WERI-Rb-1 (cell line): ENCODE data around the gene CCBE1.
A peak's percentile ranks its signal among the peaks of the same experiment; 100 is the strongest.

Source experiments
- DNase-seq: peaks from one replicate; pipeline ENCODE4 v3.0.0-alpha.2; 2020
- H3K27ac ChIP-seq: fragments of 250-450 bp; sonication (Bioruptor Pico); 2 replicates; pipeline ENCODE4 v1.5.1; 2020; ENCODE audit warnings: mild to moderate bottlenecking, moderate library complexity
- H3K27me3 ChIP-seq: fragments of 250-450 bp; sonication (Bioruptor Pico); 2 replicates; pipeline ENCODE4 v1.5.1; 2021; ENCODE audit warnings: mild to moderate bottlenecking, low read depth, moderate library complexity; ENCODE audit not compliant: insufficient read depth, severe bottlenecking
- H3K36me3 ChIP-seq: fragments of 250-450 bp; sonication (Bioruptor Pico); 2 replicates; pipeline ENCODE4 v1.5.1; 2020; ENCODE audit warnings: mild to moderate bottlenecking, moderate library complexity
- H3K4me3 ChIP-seq: 2 replicates; pipeline ENCODE4 v1.5.1; 2011; ENCODE audit warnings: low read depth, mild to moderate bottlenecking, control low read depth, low read length
- H3K9me3 ChIP-seq: fragments of 250-450 bp; sonication (Bioruptor Pico); 2 replicates; pipeline ENCODE4 v1.5.1; 2021; ENCODE audit warnings: mild to moderate bottlenecking, moderate library complexity; ENCODE audit not compliant: severe bottlenecking
- CTCF ChIP-seq: IDR thresholded peaks from 2 replicates; pipeline ENCODE4 v1.5.1; 2011; ENCODE audit warnings: low read depth, mild to moderate bottlenecking, control low read depth, inconsistent platforms, low read length

The CCBE1 gene

GRCh38 chr18:59633961-59634485 is 63.2 kb downstream of the CCBE1 start:
- no peaks in the 10 kb centered on the region for H3K9me3 ChIP-seq
- no peaks in the 10 kb centered on the region for H3K27me3 ChIP-seq
- no peaks in the 10 kb centered on the region for H3K36me3 ChIP-seq
- DNase-seq: no peak
- TF ChIP-seq CTCF: no peak
- H3K4me3 ChIP-seq: no peak overlapping the region
- H3K27ac ChIP-seq: no peak overlapping the region

DNA sequence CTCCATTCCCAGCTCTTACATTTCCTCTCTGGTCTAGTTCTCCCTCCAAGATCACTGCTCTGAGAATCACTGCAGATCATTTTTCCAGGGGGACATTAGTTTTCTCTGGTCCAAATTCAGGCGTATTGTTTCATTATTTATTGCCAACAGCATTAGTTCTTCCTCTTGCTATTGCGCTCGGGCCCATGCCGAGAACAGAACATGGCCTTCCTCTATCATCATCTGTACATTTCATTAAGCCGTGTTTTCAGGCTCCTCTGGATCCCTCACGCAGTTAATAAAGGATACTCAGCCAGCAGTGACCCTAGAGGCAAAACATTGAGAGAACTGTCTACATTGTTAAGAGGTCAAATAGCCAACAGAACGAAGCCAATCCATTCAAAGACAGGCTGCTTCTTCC is 63.9 kb downstream of the CCBE1 start:
- no peak for TF ChIP-seq CTCF
- H3K9me3 ChIP-seq: no peaks in the 10 kb centered on the region
- H3K36me3 ChIP-seq: no peaks in the 10 kb centered on the region
- no peak overlapping the region for H3K4me3 ChIP-seq
- H3K27me3 ChIP-seq: no peaks in the 10 kb centered on the region
- no peak for DNase-seq
- no peak overlapping the region for H3K27ac ChIP-seq

DNA sequence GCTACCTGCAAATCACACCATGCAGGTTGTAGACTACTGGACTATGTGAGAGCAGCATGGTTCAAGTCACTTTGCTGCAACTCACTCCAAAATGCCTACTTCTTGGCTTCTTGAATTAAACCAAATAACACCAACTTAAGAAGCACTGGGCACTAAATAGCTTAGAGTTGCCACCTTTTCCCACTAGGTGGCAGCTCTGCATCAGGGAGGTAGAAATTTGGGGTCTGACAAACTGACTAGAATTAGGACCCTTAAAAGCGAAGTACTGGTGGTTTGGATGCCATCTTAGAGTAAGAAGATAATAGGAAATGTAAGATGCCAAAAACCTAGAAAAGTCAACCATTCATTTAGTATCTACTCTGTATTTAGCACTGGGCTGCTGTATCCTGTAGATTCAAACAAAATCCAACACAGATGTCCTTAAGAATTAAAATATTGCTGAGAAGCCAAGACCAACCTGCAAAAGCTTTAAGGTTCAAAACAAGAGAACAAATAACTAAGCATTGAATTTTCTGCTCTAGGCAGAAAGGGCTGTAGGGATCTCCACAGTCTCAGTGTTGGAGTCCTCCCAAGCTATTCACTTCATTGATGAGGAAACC is 65.5 kb downstream of the CCBE1 start:
- no peaks in the 10 kb centered on the region for H3K27me3 ChIP-seq
- no peaks in the 10 kb centered on the region for H3K9me3 ChIP-seq
- peak; percentile 37 for DNase-seq
- no peaks in the 10 kb centered on the region for H3K36me3 ChIP-seq
- TF ChIP-seq CTCF: peak; percentile 73
- no peak overlapping the region for H3K4me3 ChIP-seq
- H3K27ac ChIP-seq: no peak overlapping the region

GRCh38 chr18:59629894-59630293 is 67.3 kb downstream of the CCBE1 start:
- no peak for TF ChIP-seq CTCF
- no peak overlapping the region for H3K4me3 ChIP-seq
- no peak for DNase-seq
- H3K27ac ChIP-seq: no peak overlapping the region
- H3K36me3 ChIP-seq: no peaks in the 10 kb centered on the region
- H3K9me3 ChIP-seq: no peaks in the 10 kb centered on the region
- H3K27me3 ChIP-seq: no peaks in the 10 kb centered on the region

GRCh38 chr18:59628995-59629394 is 68.2 kb downstream of the CCBE1 start:
- Histone ChIP-seq H3K4me3 (no peak overlapping the region), H3K36me3 (no peaks in the 10 kb centered on the region), H3K27ac (no peak overlapping the region), H3K27me3 (no peaks in the 10 kb centered on the region), H3K9me3 (no peaks in the 10 kb centered on the region)
- DNase-seq: no peak
- no peak for TF ChIP-seq CTCF

GRCh38 chr18:59627414-59627813 is 69.8 kb downstream of the CCBE1 start:
- DNase-seq: no peak
- H3K27me3 ChIP-seq: no peaks in the 10 kb centered on the region
- H3K9me3 ChIP-seq: no peaks in the 10 kb centered on the region
- H3K36me3 ChIP-seq: no peaks in the 10 kb centered on the region
- no peak overlapping the region for H3K27ac ChIP-seq
- H3K4me3 ChIP-seq: no peak overlapping the region
- TF ChIP-seq CTCF: no peak
